Renal pelvis (tissue), 4 donors: ENCODE data around the gene TMEM184A. TPM values are rescaled to one million over a fixed set of nuclear protein-coding genes. Genes with fewer than 3 reads are reported as not detected.
"Not testable (repeated sequence)": the region's sequence is repeated elsewhere in the genome, so short reads cannot be mapped to it uniquely, and the experiment has no call there.

Experiments used
- DNase-seq: peaks from one replicate; pipeline ENCODE4 v3.0.0-alpha.2; 2013
- polyA plus RNA-seq, 3 donors: library from polyadenylated mRNA; unstranded; fragments of 120-200 nt; gene quantifications; one replicate each; pipeline ENCODE4 v1.2.1, GENCODE V29; 2013; ENCODE audit not compliant: insufficient read length in 3 of 3

TMEM184A gene
- polyA plus RNA-seq, 3 donors: 6.0 to 9.7 (median 8.6) TPM

- DNase-seq: no peak
Measured at GRCh38 chr7:1525409-1525808, 30.6 kb downstream of the TMEM184A start.

GRCh38 chr7:1523844-1524243 is 32.2 kb downstream of the TMEM184A start:
- no peak for DNase-seq

- DNase-seq: no peak
Measured at GRCh38 chr7:1523208-1523607, 32.8 kb downstream of the TMEM184A start.

DNA sequence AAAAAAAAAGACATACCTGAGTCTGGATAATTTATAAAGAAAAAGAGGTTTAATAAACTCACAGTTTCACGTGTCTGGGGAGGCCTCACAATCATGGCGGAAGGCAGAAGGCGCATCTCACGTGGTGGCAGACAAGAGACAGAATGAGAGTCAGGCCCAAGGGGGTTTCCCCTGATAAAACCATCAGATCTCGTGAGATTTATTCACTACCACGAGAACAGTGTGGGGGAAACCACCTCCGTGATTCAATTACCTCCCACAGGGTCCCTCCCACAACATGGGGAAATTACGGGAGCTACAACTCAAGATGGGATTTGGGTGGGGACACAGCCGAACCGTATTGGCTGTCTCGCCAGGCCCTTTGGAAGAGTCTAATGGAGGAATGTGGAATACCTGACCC is 34.5 kb downstream of the TMEM184A start:
- no peak for DNase-seq

- no peak for DNase-seq
Measured at GRCh38 chr7:1520539-1521234, 35.3 kb downstream of the TMEM184A start.

DNA sequence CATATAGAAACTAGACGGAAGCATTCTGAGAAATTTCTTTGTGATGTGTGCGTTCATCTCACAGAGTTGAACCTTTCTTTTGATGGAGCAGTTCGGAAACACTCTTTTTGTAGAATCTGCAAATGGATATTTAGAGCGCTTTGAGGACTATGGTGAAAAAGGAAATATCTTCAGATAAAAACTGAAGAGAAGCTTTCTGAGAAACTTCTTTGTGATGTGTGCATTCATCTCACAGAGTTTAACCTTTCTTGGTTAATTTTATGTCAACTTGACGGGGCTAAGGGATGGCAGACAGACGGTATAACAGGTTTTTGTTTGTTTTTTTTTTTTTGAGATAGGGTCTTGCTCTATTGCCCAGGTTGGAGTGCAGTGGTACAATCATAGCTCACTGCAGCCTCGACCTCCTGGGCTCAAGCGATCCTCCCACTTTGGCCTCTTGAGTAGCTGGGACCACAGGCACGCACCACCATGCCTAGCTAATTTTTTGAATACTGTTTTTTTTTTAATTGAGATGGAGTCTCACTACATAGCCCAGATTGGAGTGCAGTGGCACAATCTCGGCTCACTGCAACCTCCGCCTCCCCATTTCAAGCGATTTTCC is 36.6 kb downstream of the TMEM184A start:
- DNase-seq: not testable (repeated sequence)

DNA sequence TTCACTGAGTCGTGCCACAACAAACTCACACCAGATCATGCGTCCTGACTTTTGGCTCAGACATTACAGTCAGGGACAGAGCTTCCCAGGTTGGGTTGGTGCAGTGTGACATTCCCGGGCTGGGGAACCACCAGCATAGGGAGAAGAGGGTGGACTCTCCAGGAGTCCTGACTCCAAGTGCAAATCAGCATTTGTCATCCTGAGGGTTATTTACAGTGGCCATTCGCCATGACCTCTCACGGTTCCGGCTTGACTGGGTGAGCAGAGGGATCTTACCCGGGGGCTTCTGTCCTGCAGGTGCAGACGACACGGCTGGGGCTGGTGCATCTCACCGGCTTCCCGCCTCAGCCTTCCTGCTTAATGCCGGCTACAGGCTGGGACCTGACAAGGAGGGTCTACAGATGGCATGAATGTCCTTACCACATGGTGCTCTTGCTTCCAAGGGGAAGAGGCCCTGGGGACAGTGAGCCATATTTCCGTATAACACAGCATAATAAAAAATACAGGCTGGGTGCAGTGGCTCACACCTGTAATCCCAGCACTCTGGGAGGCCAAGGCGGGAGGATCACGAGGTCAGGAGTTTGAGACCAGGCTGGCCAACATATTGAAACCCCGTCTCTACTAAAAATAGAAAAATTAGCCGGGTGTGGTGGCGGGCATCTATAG is 39.3 kb downstream of the TMEM184A start:
- no peak for DNase-seq

DNA sequence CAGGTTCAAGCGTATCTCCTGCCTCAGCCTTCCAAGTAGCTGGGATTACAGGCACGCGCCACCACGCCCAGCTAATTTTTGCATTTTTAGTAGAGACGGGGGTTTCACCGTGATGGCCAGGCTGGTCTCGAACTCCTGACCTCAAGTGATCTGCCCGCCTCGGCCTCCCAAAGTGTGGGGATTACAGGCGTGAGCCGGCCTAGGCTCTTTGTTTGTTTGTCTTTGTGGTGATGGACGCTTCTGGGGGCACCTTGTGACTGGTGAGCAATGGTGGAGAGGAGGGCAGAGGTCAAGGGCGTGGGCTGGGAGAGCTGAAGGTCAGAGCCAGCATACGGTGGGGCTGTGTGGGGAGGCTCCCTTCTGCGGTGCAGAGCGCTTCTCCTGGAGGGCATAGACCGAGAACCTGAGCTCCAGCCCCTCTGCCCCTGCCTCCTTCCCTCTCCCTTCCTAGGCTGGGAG is 40.5 kb downstream of the TMEM184A start:
- not testable (repeated sequence) for DNase-seq

DNA sequence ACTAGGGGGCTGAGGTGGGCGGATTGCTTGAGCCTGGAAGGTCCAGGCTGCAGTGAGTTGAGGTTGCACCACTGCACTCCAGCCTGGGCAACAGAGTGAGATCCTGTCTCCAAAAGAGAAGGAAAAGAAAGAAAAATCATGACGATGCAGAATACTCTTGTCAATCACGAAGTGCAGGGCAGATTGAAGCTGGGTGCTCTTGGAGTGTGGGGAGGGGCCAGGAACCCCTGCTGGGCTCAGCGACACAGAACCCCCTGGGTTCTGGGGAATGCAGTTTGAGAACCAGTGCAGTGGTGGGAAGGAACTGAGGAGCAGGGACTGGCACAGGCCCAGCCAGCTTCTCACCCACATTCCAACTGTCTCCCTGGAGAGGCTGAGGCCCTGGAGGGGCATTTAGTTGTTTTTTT is 41.0 kb downstream of the TMEM184A start:
- DNase-seq: no peak

DNA sequence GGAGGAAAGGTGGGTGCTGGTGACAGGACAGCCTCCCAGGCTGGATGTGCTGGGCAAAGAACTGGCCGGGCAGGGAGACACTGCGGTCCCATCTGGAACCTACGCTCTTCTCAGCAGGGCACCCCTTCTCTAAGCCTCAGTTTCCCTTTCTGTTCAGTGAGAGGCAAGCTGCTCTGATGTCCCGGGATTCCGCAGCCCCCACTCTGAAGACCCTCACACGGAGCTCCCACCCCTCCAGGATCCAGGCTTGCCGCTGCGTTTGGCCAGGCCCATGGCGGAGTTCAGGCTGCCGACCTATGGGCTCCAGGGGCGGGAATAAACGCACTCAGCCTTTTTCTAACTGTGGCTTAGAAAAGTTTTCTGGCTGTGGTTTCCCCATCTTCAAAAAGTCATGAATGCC is 41.6 kb downstream of the TMEM184A start:
- DNase-seq: no peak

- DNase-seq: no peak
Measured at GRCh38 chr7:1513657-1514095, 42.3 kb downstream of the TMEM184A start.

DNA sequence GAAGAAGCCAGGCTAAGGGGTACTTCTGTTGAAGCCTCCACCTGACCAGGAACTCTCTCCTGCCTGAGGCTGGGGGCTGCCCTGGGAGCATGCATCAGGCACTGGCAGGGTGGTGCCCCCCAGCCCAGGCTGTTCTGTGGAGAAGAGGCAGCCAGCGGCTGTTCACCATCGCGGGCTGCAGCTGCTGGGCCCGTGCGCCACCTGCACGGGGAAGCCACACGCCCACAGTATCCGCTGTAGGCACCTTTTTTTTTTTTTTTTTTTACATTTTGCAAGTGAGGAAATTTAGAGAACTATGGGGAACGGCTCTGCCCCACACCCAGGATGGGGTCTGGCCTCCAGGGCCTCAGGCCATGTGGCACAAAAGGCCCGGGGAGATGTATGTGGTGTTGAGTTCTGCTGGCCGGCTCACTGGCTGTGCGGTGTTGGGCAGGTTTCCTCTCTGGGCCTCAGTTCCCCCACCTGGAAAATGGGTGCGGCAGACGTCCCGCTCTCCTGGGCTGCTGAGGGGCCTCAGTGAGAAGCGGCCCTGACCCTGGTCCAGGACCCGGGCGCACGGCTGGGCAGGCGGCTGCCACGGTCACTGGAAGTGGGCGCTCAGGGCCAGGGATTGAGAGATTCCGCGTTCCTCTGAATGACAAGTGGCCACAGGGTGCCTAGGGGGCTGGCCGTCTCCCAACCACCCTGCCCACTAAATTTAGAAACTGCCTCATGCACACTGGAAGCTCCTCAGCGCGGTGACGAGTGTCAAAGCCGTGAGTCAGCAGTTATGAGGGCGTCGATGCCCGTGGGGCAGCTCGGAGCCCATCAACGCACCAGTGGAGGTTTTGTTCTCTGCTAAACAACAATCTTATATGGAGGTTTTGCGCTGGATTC is 43.0 kb downstream of the TMEM184A start:
- no peak for DNase-seq

- no peak for DNase-seq
Measured at GRCh38 chr7:1511444-1512422, 44.3 kb downstream of the TMEM184A start.

DNA sequence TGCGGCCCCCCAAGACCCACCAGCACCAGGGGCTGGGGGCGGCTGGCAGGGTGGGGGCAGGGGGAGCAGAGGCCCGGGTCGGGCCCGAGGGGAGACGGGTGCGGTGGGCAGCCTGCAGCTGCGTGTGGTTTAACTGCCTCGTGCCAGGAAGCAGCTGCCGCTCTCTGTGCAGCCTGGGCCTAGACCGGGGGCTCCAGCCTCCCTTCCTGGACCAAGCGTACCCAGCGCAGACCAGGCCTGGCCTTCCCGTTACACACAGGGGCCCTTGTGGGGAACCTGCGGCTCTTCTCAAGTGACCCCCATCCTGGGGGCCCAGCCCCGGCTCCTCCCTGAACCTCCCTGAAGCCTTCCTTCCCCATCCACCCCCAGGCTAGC is 45.2 kb downstream of the TMEM184A start:
- no peak for DNase-seq

GRCh38 chr7:1509226-1509625 is 46.8 kb downstream of the TMEM184A start:
- no peak for DNase-seq

GRCh38 chr7:1508277-1508758 is 47.7 kb downstream of the TMEM184A start:
- no peak for DNase-seq

DNA sequence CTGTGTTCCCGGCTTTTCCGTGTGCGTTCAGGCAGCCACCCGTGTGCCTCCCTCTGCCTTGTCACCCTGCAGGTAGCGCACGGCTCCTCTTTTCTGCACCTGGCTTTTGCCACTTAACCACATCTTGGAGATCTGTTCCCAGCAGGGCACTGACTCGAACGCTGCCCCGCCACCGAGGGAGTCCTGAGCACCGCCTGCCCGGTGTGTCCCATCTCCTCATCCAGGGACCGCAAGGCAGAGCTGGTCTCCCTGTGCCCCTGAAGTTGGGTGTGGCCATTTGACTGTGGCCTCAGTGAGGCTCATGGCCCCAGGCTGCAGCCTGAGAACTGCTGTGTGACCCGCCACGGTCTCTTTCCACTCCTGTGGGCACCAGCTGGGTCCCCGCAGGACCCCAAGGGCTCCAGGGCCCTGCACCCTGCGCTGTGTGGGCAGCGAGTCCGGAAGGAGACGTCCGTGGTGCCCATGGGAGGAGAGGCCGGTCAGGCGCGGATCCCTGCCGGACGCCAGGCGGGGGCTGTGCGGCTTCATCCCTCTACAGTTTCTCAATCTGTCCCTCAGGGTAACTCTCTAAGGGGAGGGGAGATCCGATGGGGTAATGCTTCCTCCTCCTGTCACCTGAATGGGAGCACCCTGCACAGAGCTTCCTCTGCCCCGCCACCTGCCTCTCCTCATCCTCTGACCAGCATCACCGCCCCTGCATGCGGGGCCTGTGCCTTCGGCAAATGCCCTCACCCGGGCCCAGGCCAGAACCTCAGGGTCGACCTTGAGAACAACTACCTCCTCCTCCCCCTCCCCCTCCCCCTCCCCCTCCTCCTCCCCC is 50.1 kb downstream of the TMEM184A start:
- no peak for DNase-seq

GRCh38 chr7:1503816-1504775 is 51.9 kb downstream of the TMEM184A start, which contains the start of gene INTS1:
TSS of gene INTS1 (minus strand) at chr7:1504389. CDS start at chr7:1503960, 429 bp downstream.
- peak; percentile 92 for DNase-seq
